HG02970 (cell line): Measurements from ENCODE around the gene PDE6D.
"Not testable (repeated sequence)": the region's sequence is repeated elsewhere in the genome, so short reads cannot be mapped to it uniquely, and the experiment has no call there.

Source experiments
- ATAC-seq: cut with Tn5 transposase; IDR thresholded peaks from one replicate; pipeline ENCODE4 v1.9.1; 2021; ENCODE audit warnings: mild to moderate bottlenecking, moderate library complexity, moderate number of reproducible peaks; ENCODE audit not compliant: unreplicated experiment, low FRiP score

Gene PDE6D

GRCh38 chr2:231780123-231780908 lies 766 bp downstream of the PDE6D start:
- no peak for ATAC-seq

GRCh38 chr2:231769170-231770136 lies 11.6 kb downstream of the PDE6D start:
- ATAC-seq, result no peak

GRCh38 chr2:231765496-231765929 lies 15.6 kb downstream of the PDE6D start:
- no peak for ATAC-seq

GRCh38 chr2:231764760-231765159 lies 16.3 kb downstream of the PDE6D start:
- ATAC-seq, result no peak

- no peak for ATAC-seq
These were observed 17.0 kb downstream of the PDE6D start for GRCh38 chr2:231764124-231764523.

GRCh38 chr2:231761735-231762134 lies 19.3 kb downstream of the PDE6D start:
- no peak for ATAC-seq

- no peak for ATAC-seq
These were observed 29.0 kb downstream of the PDE6D start for GRCh38 chr2:231752061-231752460.

GRCh38 chr2:231751042-231751815 lies 29.9 kb downstream of the PDE6D start:
- ATAC-seq, result no peak

- ATAC-seq, result not testable (repeated sequence)
These were observed 32.1 kb downstream of the PDE6D start for GRCh38 chr2:231749016-231749415.

- ATAC-seq, result not testable (repeated sequence)
These were observed 32.8 kb downstream of the PDE6D start for GRCh38 chr2:231748153-231748896.

- ATAC-seq, result no peak
These were observed 35.6 kb downstream of the PDE6D start for GRCh38 chr2:231745303-231746038.

- ATAC-seq, result no peak
These were observed 37.5 kb downstream of the PDE6D start for GRCh38 chr2:231743376-231744116.

- no peak for ATAC-seq
These were observed 43.3 kb downstream of the PDE6D start for GRCh38 chr2:231737761-231738160.

GRCh38 chr2:231732604-231733003 lies 48.5 kb downstream of the PDE6D start:
- no peak for ATAC-seq

- no peak for ATAC-seq
These were observed 53.5 kb downstream of the PDE6D start for GRCh38 chr2:231727621-231728020.

- no peak for ATAC-seq
These were observed 54.8 kb downstream of the PDE6D start for GRCh38 chr2:231726276-231726675.

- ATAC-seq, result no peak
These were observed 55.6 kb downstream of the PDE6D start for GRCh38 chr2:231725476-231725875.

GRCh38 chr2:231722721-231723307 lies 58.3 kb downstream of the PDE6D start:
- ATAC-seq, result no peak
